ENCODE results near the gene ESPN.
A peak's percentile ranks its signal among the peaks of the same experiment; 100 is the strongest.
"Not testable (repeated sequence)": the region's sequence is repeated elsewhere in the genome, so short reads cannot be mapped to it uniquely, and the experiment has no call there.

The ESPN gene

GRCh38 chr1:6448749-6449631 is 24.4 kb downstream of the ESPN start:
- peak; percentile 52 for DNase-seq

- no peak for DNase-seq
These were observed 25.5 kb downstream of the ESPN start for GRCh38 chr1:6450005-6450450.

- not testable (repeated sequence) for DNase-seq
These were observed 25.9 kb downstream of the ESPN start for GRCh38 chr1:6450486-6450885.

GRCh38 chr1:6450943-6451373 is 26.4 kb downstream of the ESPN start:
- no peak for DNase-seq

GRCh38 chr1:6453895-6454855 is 29.6 kb downstream of the ESPN start:
- not testable (repeated sequence) for DNase-seq

GRCh38 chr1:6454856-6455751 is 30.5 kb downstream of the ESPN start:
- DNase-seq, result peak; percentile 53

- DNase-seq, result not testable (repeated sequence)
These were observed 31.4 kb downstream of the ESPN start for GRCh38 chr1:6455752-6456520.

- DNase-seq, result no peak
These were observed 32.4 kb downstream of the ESPN start for GRCh38 chr1:6456800-6457466.

GRCh38 chr1:6459850-6460265 is 35.3 kb downstream of the ESPN start:
- DNase-seq, result peak; percentile 67

GRCh38 chr1:6460301-6461050 is 35.9 kb downstream of the ESPN start:
- DNase-seq, result peak; percentile 92

GRCh38 chr1:6461051-6461530 is 36.5 kb downstream of the ESPN start:
- DNase-seq, result no peak

GRCh38 chr1:6461538-6462411 is 37.2 kb downstream of the ESPN start:
- peak; percentile 57 for DNase-seq

- DNase-seq, result no peak
These were observed 38.0 kb downstream of the ESPN start for GRCh38 chr1:6462412-6463119.

GRCh38 chr1:6463120-6463412 is 38.5 kb downstream of the ESPN start:
- DNase-seq, result no peak

GRCh38 chr1:6464514-6464836 is 39.9 kb downstream of the ESPN start:
- peak; percentile 63 for DNase-seq

- peak; percentile 26 for DNase-seq
These were observed 40.3 kb downstream of the ESPN start for GRCh38 chr1:6464915-6465314.

- peak; percentile 64 for DNase-seq
These were observed 41.0 kb downstream of the ESPN start for GRCh38 chr1:6465461-6466005.

- DNase-seq, result peak; percentile 74
These were observed 41.4 kb downstream of the ESPN start, which contains the start of gene TNFRSF25 for GRCh38 chr1:6466023-6466422. TNFRSF25 (minus strand) TSS chr1:6466173; CDS start chr1:6466107, 66 bp downstream.
